GM12892 (cell line): Measurements from ENCODE around the gene PRELID2.

Experiments
- POLR2A ChIP-seq: IDR thresholded peaks from 2 replicates; pipeline ENCODE4 v1.6.1; 2011; ENCODE audit warnings: low read depth, low read length, control low read depth
- POLR2AphosphoS5 ChIP-seq: IDR thresholded peaks from 2 replicates; pipeline ENCODE4 v1.6.1; 2011; ENCODE audit warnings: low read depth, low read length, control low read depth
- TAF1 ChIP-seq: IDR thresholded peaks from 2 replicates; pipeline ENCODE4 v1.6.1; 2011; ENCODE audit warnings: low read depth, mild to moderate bottlenecking, control low read depth, low read length, borderline replicate concordance

- TF ChIP-seq POLR2A (no peak), POLR2AphosphoS5 (no peak), TAF1 (no peak)
Observed at GRCh38 chr5:145838276-145838675, 3.1 kb upstream of the PRELID2 start.
